ENCODE data around the gene ZBTB46.

DNA sequence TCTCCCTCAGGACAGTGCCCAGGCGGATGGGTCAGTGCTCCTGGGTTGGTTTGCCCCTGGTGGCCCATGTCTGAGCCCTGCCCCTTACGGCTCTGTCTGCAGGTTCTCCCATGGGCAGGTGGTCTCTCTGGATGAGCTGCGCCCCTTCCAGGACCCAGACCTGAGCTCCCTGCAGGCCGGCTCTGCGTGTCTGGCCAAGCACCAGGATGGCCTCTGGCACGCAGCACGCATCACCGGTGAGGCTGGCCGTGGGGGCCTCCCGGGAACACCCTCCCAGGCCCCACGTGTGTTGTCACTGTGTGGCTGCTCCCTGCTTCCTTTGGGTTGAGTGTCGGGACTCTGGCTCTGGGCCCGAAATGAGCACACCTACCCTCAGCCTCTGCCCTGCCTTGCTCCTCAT, 97.9 kb downstream of the ZBTB46 start:
- TF ChIP-seq, protein P1, sequence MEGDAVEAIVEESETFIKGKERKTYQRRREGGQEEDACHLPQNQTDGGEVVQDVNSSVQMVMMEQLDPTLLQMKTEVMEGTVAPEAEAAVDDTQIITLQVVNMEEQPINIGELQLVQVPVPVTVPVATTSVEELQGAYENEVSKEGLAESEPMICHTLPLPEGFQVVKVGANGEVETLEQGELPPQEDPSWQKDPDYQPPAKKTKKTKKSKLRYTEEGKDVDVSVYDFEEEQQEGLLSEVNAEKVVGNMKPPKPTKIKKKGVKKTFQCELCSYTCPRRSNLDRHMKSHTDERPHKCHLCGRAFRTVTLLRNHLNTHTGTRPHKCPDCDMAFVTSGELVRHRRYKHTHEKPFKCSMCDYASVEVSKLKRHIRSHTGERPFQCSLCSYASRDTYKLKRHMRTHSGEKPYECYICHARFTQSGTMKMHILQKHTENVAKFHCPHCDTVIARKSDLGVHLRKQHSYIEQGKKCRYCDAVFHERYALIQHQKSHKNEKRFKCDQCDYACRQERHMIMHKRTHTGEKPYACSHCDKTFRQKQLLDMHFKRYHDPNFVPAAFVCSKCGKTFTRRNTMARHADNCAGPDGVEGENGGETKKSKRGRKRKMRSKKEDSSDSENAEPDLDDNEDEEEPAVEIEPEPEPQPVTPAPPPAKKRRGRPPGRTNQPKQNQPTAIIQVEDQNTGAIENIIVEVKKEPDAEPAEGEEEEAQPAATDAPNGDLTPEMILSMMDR (IDR thresholded peaks at IDR 0.05; ENCODE audit: borderline replicate concordance, extremely low read depth, low read length, poor library complexity, severe bottlenecking), result no peak
- no peak for TF ChIP-seq EZH2 (IDR thresholded peaks at IDR 0.05; ENCODE audit: borderline replicate concordance, low read depth, low read length, severe bottlenecking)

All from DND-41 (cell line).